Measurements from ENCODE around the gene UTS2B.

UTS2B gene

GRCh38 chr3:191244242-191244867 lies 86.0 kb downstream of the UTS2B start:
- no peak for DNase-seq (ENCODE audit: low read depth in 1 of 2, low spot score in 1 of 2)

- no peak for DNase-seq (ENCODE audit: low read depth in 1 of 2, low spot score in 1 of 2)
Measured at GRCh38 chr3:191240486-191240885, 89.8 kb downstream of the UTS2B start.

GRCh38 chr3:191239407-191240031 lies 90.8 kb downstream of the UTS2B start:
- DNase-seq (ENCODE audit: low read depth in 1 of 2, low spot score in 1 of 2) = no peak

- no peak for DNase-seq (ENCODE audit: low read depth in 1 of 2, low spot score in 1 of 2)
Measured at GRCh38 chr3:191238321-191238817, 92.0 kb downstream of the UTS2B start.

- DNase-seq (ENCODE audit: low read depth in 1 of 2, low spot score in 1 of 2) = no peak
Measured at GRCh38 chr3:191237047-191237882, 93.1 kb downstream of the UTS2B start.

GRCh38 chr3:191236646-191237045 lies 93.7 kb downstream of the UTS2B start:
- no peak for DNase-seq (ENCODE audit: low read depth in 1 of 2, low spot score in 1 of 2)

GRCh38 chr3:191235331-191236314 lies 94.7 kb downstream of the UTS2B start:
- DNase-seq (ENCODE audit: low read depth in 1 of 2, low spot score in 1 of 2) = no peak

GRCh38 chr3:191234216-191234615 lies 96.1 kb downstream of the UTS2B start:
- DNase-seq (ENCODE audit: low read depth in 1 of 2, low spot score in 1 of 2) = no peak

- no peak for DNase-seq (ENCODE audit: low read depth in 1 of 2, low spot score in 1 of 2)
Measured at GRCh38 chr3:191227541-191227940, 102.8 kb downstream of the UTS2B start.

- DNase-seq (ENCODE audit: low read depth in 1 of 2, low spot score in 1 of 2) = no peak
Measured at GRCh38 chr3:191221638-191222037, 108.7 kb downstream of the UTS2B start.

- no peak for DNase-seq (ENCODE audit: low read depth in 1 of 2, low spot score in 1 of 2)
Measured at GRCh38 chr3:191220908-191221307, 109.4 kb downstream of the UTS2B start.

GRCh38 chr3:191217301-191217700 lies 113.0 kb downstream of the UTS2B start:
- DNase-seq (ENCODE audit: low read depth in 1 of 2, low spot score in 1 of 2) = no peak

Measured in activated CD4-positive, alpha-beta T cell treated with anti-CD3 and anti-CD28 coated beads, Interleukin-2, amount 50 U/mL, for 24 hours (primary cell).